DLD1 (cell line): Measurements from ENCODE around the gene SGSM1.

ENCODE experiments used
- in situ Hi-C: cut with HindIII; loops from 2 replicates; pipeline ENCODE4 v1.10.0; 2017; ENCODE audit warnings: low sequenced_read_pairs

SGSM1 gene

GRCh38 chr22:24975813-24976341 is 169.9 kb downstream of the SGSM1 start:
- in situ Hi-C loops, result no loop called here

- in situ Hi-C loops, result no loop called here
These were observed 170.6 kb downstream of the SGSM1 start for GRCh38 chr22:24976442-24977218.
